HG02884 (cell line): ENCODE measurements around the gene COX6B2.
"Not testable (repeated sequence)": the region's sequence is repeated elsewhere in the genome, so short reads cannot be mapped to it uniquely, and the experiment has no call there.

Experiments
- ATAC-seq: cut with Tn5 transposase; IDR thresholded peaks from one replicate; pipeline ENCODE4 v1.9.1; 2021; ENCODE audit warnings: mild to moderate bottlenecking, moderate library complexity; ENCODE audit not compliant: unreplicated experiment

The COX6B2 gene

GRCh38 chr19:55354698-55355212, at the start of gene COX6B2:
Gene COX6B2 (minus strand): TSS chr19:55354719. CDS start chr19:55354521, 198 bp downstream.
- no peak for ATAC-seq

DNA sequence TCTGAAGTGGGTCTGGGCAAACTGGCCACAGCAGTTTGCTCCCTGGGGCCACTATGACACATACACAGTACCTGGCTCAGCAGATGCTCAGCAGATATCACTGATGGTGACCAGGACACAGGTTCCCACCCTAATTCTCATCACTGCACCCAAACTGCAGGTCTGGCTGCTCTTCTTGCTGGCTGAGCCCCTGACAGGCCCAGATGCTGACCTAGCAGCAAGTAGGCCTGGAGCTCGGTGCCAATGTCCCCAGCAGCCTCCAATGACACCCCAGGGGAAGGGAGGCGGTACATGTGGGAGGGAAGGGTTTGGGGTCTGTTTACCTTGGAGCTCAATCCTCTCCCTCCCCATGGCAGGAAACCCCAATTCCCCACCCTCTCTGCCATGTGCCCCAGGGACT, 48.0 kb upstream of the COX6B2 start:
- ATAC-seq, result no peak

DNA sequence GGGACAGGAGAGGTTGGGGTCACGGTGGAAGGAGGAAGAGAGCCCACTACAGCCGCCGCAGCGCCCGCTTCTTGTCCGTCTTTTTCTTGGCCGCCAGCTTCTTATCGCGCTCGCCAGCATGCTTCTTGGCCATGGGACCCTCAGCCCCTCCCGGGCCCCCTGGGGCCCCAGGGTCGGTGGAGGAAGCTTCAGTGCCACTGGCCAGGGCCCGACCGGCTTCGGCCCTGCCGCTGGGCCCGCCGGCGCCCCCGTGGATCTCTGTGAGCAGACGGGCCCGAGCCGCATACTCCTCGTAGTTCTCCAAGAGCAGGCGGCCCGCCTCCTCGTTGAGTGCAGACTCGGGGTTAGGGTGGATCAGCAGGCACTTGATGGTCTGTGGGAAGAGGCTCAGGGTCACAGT, 46.9 kb upstream of the COX6B2 start:
- ATAC-seq, result not testable (repeated sequence)

GRCh38 chr19:55400281-55401087, 46.0 kb upstream of the COX6B2 start:
- ATAC-seq, result no peak

DNA sequence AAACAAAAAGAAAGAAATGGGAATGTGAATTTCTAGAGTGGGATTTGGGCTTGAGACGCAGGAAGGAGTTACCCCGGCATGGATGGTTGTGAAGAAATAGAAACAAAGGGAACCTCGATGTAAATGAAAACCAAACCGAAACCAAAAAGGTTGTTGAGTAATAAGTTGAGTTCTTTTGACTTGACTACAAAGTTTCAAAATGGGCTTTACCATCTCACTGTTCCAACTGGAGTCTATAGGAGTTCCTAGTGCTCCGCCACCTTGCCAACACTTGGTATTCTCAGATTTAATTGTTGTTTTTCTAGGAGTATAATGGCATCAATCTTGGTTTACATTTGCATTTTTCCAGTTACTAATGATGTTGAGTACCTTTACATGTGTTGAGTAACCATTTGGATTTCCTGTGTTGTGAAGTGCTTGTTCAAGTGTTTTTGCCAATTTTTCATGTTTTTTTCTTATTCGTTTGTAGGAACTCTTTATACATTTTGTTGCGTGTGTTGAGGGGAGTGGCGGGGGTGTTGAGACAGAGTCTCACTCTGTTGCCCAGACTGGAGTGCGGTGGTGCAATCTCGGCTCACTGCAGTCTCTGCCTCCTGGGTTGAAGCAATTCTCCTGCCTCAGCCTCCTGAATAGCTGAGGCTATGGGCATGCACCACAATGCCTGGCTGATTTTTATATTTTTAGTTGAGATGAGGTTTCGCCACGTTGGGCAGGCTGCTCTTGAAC, 43.8 kb upstream of the COX6B2 start:
- no peak for ATAC-seq

- no peak for ATAC-seq
These were observed 38.6 kb upstream of the COX6B2 start for GRCh38 chr19:55392820-55393761.

GRCh38 chr19:55391702-55392615, 37.4 kb upstream of the COX6B2 start:
- no peak for ATAC-seq

GRCh38 chr19:55391191-55391670, 36.7 kb upstream of the COX6B2 start:
- no peak for ATAC-seq

- no peak for ATAC-seq
These were observed 36.0 kb upstream of the COX6B2 start for GRCh38 chr19:55390461-55390880.

DNA sequence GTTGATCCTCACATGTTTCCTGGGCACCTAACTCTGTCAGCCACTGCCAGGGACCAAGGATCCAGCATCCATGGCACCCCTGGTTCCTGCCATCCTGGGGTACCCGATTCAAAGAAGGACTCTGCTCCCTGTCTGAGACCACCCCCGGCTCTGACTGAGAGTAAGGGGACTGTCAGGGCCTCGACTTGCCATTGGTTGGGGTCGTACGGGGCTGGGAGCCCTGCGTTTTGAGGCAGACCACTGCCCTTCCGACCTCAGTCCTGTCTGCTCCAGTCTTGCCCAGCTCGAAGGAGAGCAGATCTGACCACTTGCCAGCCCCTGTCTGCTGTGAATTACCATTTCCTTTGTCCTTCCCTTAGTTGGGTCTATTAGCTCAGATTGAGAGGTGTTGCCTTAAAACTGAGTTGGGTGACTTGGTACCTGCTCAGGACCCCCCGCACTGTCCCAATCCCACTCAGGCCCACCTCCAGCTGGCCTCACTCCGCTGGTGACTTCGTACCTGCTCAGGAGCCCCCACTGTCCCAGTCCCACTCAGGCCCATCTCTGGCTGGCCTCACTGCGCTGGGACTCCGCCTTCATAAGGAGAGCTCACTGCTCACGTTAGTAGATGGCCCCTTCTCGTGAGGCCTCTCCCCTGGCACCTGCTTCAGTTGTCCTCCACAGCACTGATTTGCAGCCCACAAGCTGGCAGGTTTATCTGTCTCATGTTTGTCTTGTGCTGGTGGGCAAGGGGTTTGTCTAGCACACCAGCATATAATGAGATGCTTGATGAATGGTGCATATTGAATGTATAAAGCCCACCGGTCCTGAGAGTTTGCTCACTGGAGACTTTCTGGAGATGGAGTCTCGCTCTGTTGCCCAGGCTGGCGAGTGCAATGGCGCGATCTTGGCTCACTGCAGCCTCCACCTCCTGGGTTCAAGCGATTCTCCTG, 35.1 kb upstream of the COX6B2 start:
- ATAC-seq, result no peak

GRCh38 chr19:55387736-55388497, 33.4 kb upstream of the COX6B2 start:
- ATAC-seq, result no peak

DNA sequence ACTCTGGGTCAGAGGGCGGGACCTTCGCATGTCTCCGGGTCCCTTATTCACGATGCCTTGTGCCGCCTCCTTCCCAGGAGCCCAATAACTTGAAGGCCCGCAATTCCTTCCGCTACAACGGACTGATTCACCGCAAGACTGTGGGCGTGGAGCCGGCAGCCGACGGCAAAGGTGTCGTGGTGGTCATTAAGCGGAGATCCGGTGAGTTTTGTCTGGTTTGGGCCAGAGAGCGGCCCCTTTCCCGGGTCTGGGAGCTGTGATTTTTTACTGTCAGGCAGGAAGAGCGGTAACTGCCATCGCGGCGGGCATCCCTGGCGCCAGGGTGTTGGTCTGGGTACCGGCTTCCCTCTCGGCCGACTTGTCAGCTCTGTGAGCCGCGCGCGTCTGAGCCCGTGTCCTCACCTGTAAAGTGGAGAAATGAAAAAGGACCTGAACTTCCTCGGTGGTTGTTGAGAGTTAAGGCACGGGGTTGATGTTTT, 32.0 kb upstream of the COX6B2 start:
- no peak for ATAC-seq

DNA sequence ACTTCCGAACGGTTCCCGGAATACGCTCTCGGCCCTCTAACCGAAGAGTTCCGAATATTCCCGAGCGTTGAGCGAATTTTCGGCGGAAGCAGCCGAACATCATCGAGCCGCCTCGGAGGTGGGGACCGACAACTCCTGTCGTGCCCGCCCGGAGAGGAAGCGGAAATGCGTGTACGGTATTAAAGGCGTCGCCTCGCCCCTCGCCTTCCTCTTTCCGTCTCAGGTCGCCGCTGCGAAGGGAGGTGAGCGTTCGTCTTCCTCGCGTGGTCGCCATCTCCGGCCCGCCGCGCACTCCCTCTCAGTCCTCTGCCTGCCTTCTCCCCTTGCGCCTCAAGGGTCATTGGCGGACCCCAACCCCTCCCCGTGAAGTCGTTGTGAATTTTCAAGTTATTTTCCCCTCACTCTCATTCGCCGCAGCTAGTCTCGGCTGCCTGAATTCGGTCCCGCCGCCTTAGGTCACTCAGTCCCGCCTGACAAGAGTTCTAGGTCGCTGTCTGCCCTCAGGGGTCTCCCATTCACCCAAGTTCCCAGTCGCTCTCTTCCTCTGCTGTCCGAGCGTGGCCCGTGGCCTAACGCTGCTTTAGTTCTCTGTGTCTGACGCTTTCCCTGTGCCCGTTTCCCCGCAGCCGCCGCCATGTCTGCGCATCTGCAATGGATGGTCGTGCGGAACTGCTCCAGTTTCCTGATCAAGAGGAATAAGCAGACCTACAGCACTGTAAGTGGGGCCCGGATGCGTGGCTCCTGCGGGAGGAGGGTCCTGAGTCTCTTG, 31.4 kb upstream of the COX6B2 start, which contains the start of gene RPL28:
TSS of gene RPL28 (plus strand) at position 209 of the 769 bp plus-strand sequence. CDS start at position 635, 426 bp downstream.
- ATAC-seq, result peak; percentile 61

DNA sequence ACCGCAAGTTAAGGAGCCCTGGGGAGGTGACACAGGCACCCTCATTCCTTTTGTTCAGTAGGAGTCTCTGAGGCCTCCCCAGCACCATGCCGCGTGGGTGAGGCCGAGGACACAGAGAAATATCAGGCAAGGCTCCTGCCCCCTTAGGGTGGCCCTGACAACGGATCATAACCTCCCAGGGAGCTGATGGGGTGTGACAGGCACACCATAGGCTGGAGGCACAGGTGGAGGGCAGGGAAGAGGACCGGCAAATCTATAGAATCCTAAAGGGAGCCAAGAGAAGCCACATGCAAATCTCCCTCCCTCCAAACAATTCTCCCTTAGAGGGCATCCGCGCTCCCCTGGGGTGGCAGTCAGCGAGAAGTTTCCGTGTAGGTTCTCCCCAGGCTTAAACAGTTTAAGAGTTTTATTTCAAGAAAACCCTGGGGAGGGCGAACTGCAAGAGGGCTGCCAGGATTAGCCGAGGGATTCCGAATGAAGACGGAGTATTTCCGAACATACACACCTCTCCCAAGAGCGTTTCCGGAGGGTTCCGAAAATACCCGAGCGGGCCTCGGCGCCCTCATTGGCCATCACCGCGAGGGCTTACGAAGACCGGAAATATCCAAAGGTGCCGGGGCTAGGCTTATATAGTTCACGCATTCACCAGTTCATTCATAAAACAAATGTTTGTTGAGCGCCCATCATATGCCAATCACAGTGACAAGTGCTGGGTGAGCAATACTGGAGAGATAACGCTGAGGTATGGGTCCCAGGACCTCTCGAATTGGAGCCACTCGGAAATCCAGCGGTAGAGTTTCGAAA, 30.6 kb upstream of the COX6B2 start:
- peak; percentile 47 for ATAC-seq

GRCh38 chr19:55384131-55384919, 29.8 kb upstream of the COX6B2 start, which contains the start of gene TMEM238:
Gene TMEM238 (minus strand): TSS chr19:55384292. CDS start chr19:55384259, 33 bp downstream.
- no peak for ATAC-seq
